ENCODE data around the gene VPS37B. TPM values are rescaled to one million over a fixed set of nuclear protein-coding genes. Genes with fewer than 3 reads are reported as not detected.

Gene VPS37B
- total RNA-seq, 1 experiment from 2014 or later: 12.3 TPM

DNA sequence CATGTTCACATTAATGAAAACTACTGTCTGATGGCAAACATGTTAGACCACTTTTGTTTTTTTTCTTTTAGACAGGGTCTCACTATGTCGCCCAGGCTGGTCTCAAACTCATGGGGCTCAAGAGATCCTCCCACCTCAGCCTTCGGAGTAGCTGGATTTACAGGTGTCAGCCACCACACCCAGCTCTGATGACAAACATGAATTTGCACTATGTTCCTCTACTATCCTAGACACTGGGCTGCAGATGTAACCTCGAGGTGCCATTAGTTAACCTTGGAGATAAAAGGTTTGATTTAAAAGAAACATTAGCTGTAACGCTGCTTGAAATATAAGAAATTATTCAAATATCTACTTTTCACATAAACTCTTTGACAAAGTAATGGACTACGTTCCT lies 8.1 kb downstream of the VPS37B start:
- Mint-ChIP-seq H3K9me3 (no peaks in the 10 kb centered on the region), H3K36me3 (ENCODE audit: insufficient read depth in 1 of 3, low read depth in 3 of 3) (no peaks in the 10 kb centered on the region), H3K27ac (no peak overlapping the region; a peak in 1 of 7 replicates), H3K4me1 (peaks cover 50 to 63% of the 10 kb centered on the region in 2 experiments), H3K27me3 (ENCODE audit: low read depth) (peaks cover 80% of the 10 kb centered on the region), H3K4me3 (no peak overlapping the region)
- no peak overlapping the region for H3T11ph ChIP-seq (ENCODE audit: low read length)
- DNase-seq: no peak
- H2AK5ac ChIP-seq (ENCODE audit: insufficient read length, low read length): no peak overlapping the region
- no peaks in the 10 kb centered on the region for H3K9me3 ChIP-seq (ENCODE audit: control insufficient read depth, low read depth, low read length)
- H2BK20ac ChIP-seq (ENCODE audit: low read depth, low read length, poor library complexity, severe bottlenecking): no peak overlapping the region
- H3K4ac ChIP-seq (ENCODE audit: low read depth, low read length): no peak overlapping the region; the same call in 1 of the 2 replicates
- H2AFZ ChIP-seq (ENCODE audit: low read length): no peak overlapping the region
- H2BK120ac ChIP-seq (ENCODE audit: low read depth, low read length, poor library complexity, severe bottlenecking): no peak overlapping the region
- H3K23me2 ChIP-seq (ENCODE audit: insufficient read length, low read depth, low read length, poor library complexity, severe bottlenecking): no peaks in the 10 kb centered on the region
- TF ChIP-seq CTCF (conservative IDR thresholded peaks at IDR 0.05): no peak
- no peak overlapping the region for H4K8ac ChIP-seq (replicated peaks; ENCODE audit: insufficient read length, low read depth, low read length)
- no peak overlapping the region for H3K9ac ChIP-seq (ENCODE audit: extremely low read depth, insufficient read length, low read length)
- peaks cover 8% of the 10 kb centered on the region for H3K4me1 ChIP-seq (ENCODE audit: insufficient read depth, low read length)
- H3K4me2 ChIP-seq (ENCODE audit: insufficient read depth, insufficient read length, low read length): no peak overlapping the region
- no peaks in the 10 kb centered on the region; the same call in 1 of the 2 replicates for H3K27me3 ChIP-seq (ENCODE audit: insufficient read depth, low read length)
- H3K18ac ChIP-seq (ENCODE audit: insufficient read length, low read depth, low read length): peak overlapping the region; percentile 1
- no peaks in the 10 kb centered on the region for H3K79me2 ChIP-seq (ENCODE audit: insufficient read depth, low read length)
- H4K91ac ChIP-seq (ENCODE audit: insufficient read length, low read depth, low read length): no peak overlapping the region
- no peak overlapping the region for H2BK12ac ChIP-seq (ENCODE audit: insufficient read length, low read depth, low read length)
- no peak overlapping the region for H3K23ac ChIP-seq (ENCODE audit: insufficient read length, low read depth, low read length)
- H3K14ac ChIP-seq (ENCODE audit: insufficient read depth, low read length): no peak overlapping the region
- no peak overlapping the region for H3K27ac ChIP-seq (ENCODE audit: insufficient read length, low read depth, low read length)
- H4K5ac ChIP-seq (ENCODE audit: insufficient read length, low read depth, low read length): no peak overlapping the region
- no CpG with 5 or more reads among the region's 5 CpGs for WGBS (ENCODE audit: extremely low coverage, insufficient read length, low lambda C conversion rate)
- H2BK15ac ChIP-seq (ENCODE audit: low read depth, low read length): no peak overlapping the region
- no peak overlapping the region for H2BK5ac ChIP-seq (ENCODE audit: insufficient read length, low read length)
- H3K79me1 ChIP-seq (ENCODE audit: insufficient read depth, low read depth, low read length, poor library complexity, severe bottlenecking): peaks cover 2% of the 10 kb centered on the region
- no peaks in the 10 kb centered on the region for H4K20me1 ChIP-seq (ENCODE audit: control insufficient read depth, insufficient read depth, insufficient read length)
- H3K56ac ChIP-seq (ENCODE audit: insufficient read length, low read depth, low read length): no peak overlapping the region
